ENCODE measurements around the gene MOBP. TPM values are rescaled to one million over a fixed set of nuclear protein-coding genes. Genes with fewer than 3 reads are reported as not detected.

The MOBP gene
- total and polyA plus RNA-seq, 2 of the 4 experiments (the other 2 are of a cell fraction), result not detected

GRCh38 chr3:39432342-39432741 lies 35.1 kb upstream of the MOBP start:
- no peak overlapping the region for H3K4me2 ChIP-seq (ENCODE audit: low read depth, low read length)
- intact Hi-C loops (cut with micrococcal nuclease), result no loop called here
- in situ Hi-C loops (cut with MboI; ENCODE audit: low sequenced_read_pairs), result no loop called here

More at GRCh38 chr3:39432342-39432741, 35.1 kb upstream of the MOBP start:
- no peaks in the 10 kb centered on the region for H3K27me3 ChIP-seq (ENCODE audit: control insufficient read depth, insufficient read depth, low read length)
- H2AFZ ChIP-seq (replicated peaks; ENCODE audit: low read length, poor library complexity), result no peak overlapping the region
- H3K27ac ChIP-seq (ENCODE audit: insufficient read depth, low read length), result no peak overlapping the region
- H2BK15ac ChIP-seq (ENCODE audit: low read depth, low read length), result no peak overlapping the region
- WGBS, 2 experiments (ENCODE audit: extremely low coverage in 2 of 2, insufficient read length in 1 of 2), result 92% methylated on average over 2 of the region's 5 CpGs; no CpG with 5 or more reads in 1 of the 2 experiments
- H3K9me1 ChIP-seq (ENCODE audit: insufficient read depth, low read length), result peaks cover 4% of the 10 kb centered on the region; the same call in 1 of the 2 replicates
- H3K18ac ChIP-seq (ENCODE audit: low read depth, low read length), result no peak overlapping the region
- H4K20me1 ChIP-seq (ENCODE audit: insufficient read depth, low read length), result no peaks in the 10 kb centered on the region
- no peak overlapping the region for H3K4ac ChIP-seq (ENCODE audit: low read depth, low read length)
- dilution Hi-C loops (cut with HindIII; ENCODE audit: low sequenced_read_pairs, unreplicated experiment), result no loop called here
- no TSS peak for BruUV-seq (replicated peaks)
- DNase-seq (no peak), ATAC-seq (ENCODE audit: low read depth) (no peak)
- no peak overlapping the region for H2BK20ac ChIP-seq (ENCODE audit: low read depth, low read length)
- ChIA-PET POLR2A (ENCODE audit: unreplicated experiment) (no interaction called here), CTCF (interaction anchor here (1.2 kb wide), 1 partner anchor 15 kb away, joined by 3 read pairs; no protein-coding TSS in a partner anchor)
- H3K56ac ChIP-seq (ENCODE audit: extremely low read depth, insufficient read depth, low read length), result no peak overlapping the region
- no peaks in the 10 kb centered on the region for H3K9me3 ChIP-seq (ENCODE audit: control insufficient read depth, insufficient read depth, low read length)
- no peak overlapping the region for H2BK120ac ChIP-seq (ENCODE audit: low read depth, low read length)
- no peak overlapping the region for H3K9ac ChIP-seq (ENCODE audit: low read depth, low read length)
- peaks cover 5% of the 10 kb centered on the region for H3K4me1 ChIP-seq (ENCODE audit: control insufficient read depth, insufficient read depth, low read length)
- H2AK9ac ChIP-seq (replicated peaks; ENCODE audit: low read depth, low read length, poor library complexity), result no peak overlapping the region
- TF ChIP-seq NFE2L2 (IDR thresholded peaks at IDR 0.05; ENCODE audit: low read depth, low read length) (no peak), RFX5 (IDR thresholded peaks at IDR 0.05; ENCODE audit: low read depth, low read length) (no peak), BHLHE40 (IDR thresholded peaks at IDR 0.05; ENCODE audit: low read depth, low read length) (0 out of 2 replicates have a peak, but pooled peaks have one; percentile 12)
- no peak overlapping the region for H2BK5ac ChIP-seq (ENCODE audit: low read depth, low read length, poor library complexity, severe bottlenecking)
- no peak overlapping the region for H3K23ac ChIP-seq (ENCODE audit: low read depth, low read length)
- no peaks in the 10 kb centered on the region for H3K36me3 ChIP-seq (ENCODE audit: control insufficient read depth, insufficient read depth, low read length)
- no peaks in the 10 kb centered on the region for H3K79me1 ChIP-seq (ENCODE audit: low read depth in 1 of 2, low read length in 2 of 2)
- H3K4me3 ChIP-seq (ENCODE audit: insufficient read depth, low read depth, low read length), result no peak overlapping the region
- H4K8ac ChIP-seq (ENCODE audit: low read depth in 2 of 2, low read length in 2 of 2), result no peak overlapping the region
- no peak overlapping the region for H4K5ac ChIP-seq (ENCODE audit: low read depth, low read length)
- H4K91ac ChIP-seq (ENCODE audit: insufficient read depth, low read depth, low read length), result no peak overlapping the region
- no peak overlapping the region for H2AK5ac ChIP-seq (ENCODE audit: low read depth, low read length)
- H3K14ac ChIP-seq (replicated peaks; ENCODE audit: low read depth, low read length), result no peak overlapping the region
